K562 (cell line): ENCODE measurements around the gene SHISA4. TPM values are rescaled to one million over a fixed set of nuclear protein-coding genes. Genes with fewer than 3 reads are reported as not detected.
A peak's percentile ranks its signal among the peaks of the same experiment; 100 is the strongest.

Source experiments
- IRF1 ChIP-seq: sonication (generic); formaldehyde crosslinking; IDR thresholded peaks from 2 replicates; pipeline ENCODE4 v1.8.0; 2022; ENCODE audit warnings: missing genetic modification reagents, mild to moderate bottlenecking, borderline replicate concordance
- KLF10 ChIP-seq: fragments of 250-450 bp; sonication (Bioruptor Pico); IDR thresholded peaks from 2 replicates; pipeline ENCODE4 v1.6.1; 2021; ENCODE audit warnings: matching md5 sums
- KLF13 ChIP-seq: fragments of 450-650 bp; IDR thresholded peaks from 2 replicates; pipeline ENCODE4 v1.6.1; 2016; ENCODE audit warnings: missing genetic modification characterization, low read depth, mild to moderate bottlenecking, missing compliant biosample characterization, moderate library complexity, borderline replicate concordance
- PHF8 ChIP-seq: fragments of 200-600 bp; sonication (generic); IDR thresholded peaks from 2 replicates; pipeline ENCODE4 v1.6.1; 2012; ENCODE audit warnings: mixed run types, mild to moderate bottlenecking, inconsistent platforms, low read length, moderate library complexity, borderline replicate concordance
- RBM34 ChIP-seq: fragments of 200-400 bp; formaldehyde crosslinking; IDR thresholded peaks from 2 replicates; pipeline ENCODE4 v1.6.1; 2018; ENCODE audit warnings: low read length, borderline replicate concordance; ENCODE audit not compliant: insufficient read depth
- SMC3 ChIP-seq: conservative IDR thresholded peaks from 2 replicates; pipeline ENCODE4 v1.6.1; 2011; ENCODE audit warnings: low read depth, low read length, improper control_type of control experiment; ENCODE audit not compliant: insufficient read depth
- ZBTB12 ChIP-seq: fragments of 250-450 bp; sonication (Bioruptor Pico); IDR thresholded peaks from 2 replicates; pipeline ENCODE4 v1.4.0; 2020
- ZNF146 ChIP-seq: IDR thresholded peaks from one replicate; pipeline ENCODE4 v1.6.1; 2018; ENCODE audit warnings: missing compliant biosample characterization; ENCODE audit not compliant: unreplicated experiment
- polyA plus RNA-seq, 8 experiments: library from polyadenylated mRNA; depleted of rRNA in 4 of 8; stranded (reverse) in 5 of 8; unstranded in 3 of 8; fragments of >200 nt; fragmentation: Nextera tagmentation in 2 of 8; fragmentation: Illumina TruSeq in 1 of 8; extraction: Ambion mirVana in 2 of 8; extraction: Trizol in 1 of 8; gene quantifications; 2 replicates each; pipeline versions ENCODE4 v1.2.1 to v1.2.3, GENCODE V29; 2011 to 2014; ENCODE audit warnings: inconsistent platforms in 1 of 8, missing spikeins in 1 of 8
- total RNA-seq, 7 experiments: library from RNA; depleted of rRNA in 6 of 7; stranded (reverse); fragments of >200 nt in 6 of 7; fragmentation: Illumina TruSeq in 2 of 7; extraction: Trizol in 2 of 7; gene quantifications; 2 replicates each; pipeline versions ENCODE4 v1.2.1 to v1.2.3, GENCODE V29; 2011 to 2021; ENCODE audit warnings: low replicate concordance in 1 of 7

SHISA4 gene
- total and polyA plus RNA-seq, 9 of the 15 experiments (the other 6 are each of a cell fraction or from before 2014, with no cell fraction given): 0.15 to 0.95 (median 0.68) TPM; not detected in 2

GRCh38 chr1:201941420-201942128, 52.9 kb downstream of the SHISA4 start (continued):
- TF ChIP-seq KLF13 (peak; percentile 75), RBM34 (no peak), PHF8 (peak; percentile 32; the same call in 1 of the 2 replicates), ZBTB12 (no peak), SMC3 (peak; percentile 10; the same call in 1 of the 2 replicates), ZNF146 (CRISPR knock-in tag) (no peak), KLF10 (CRISPR knock-in tag) (no peak), IRF1 (CRISPR knock-in tag) (no peak)
